Activated CD8-positive, alpha-beta memory T cell treated with anti-CD3 and anti-CD28 coated beads for 24 hours (primary cell): ENCODE measurements around the gene FGF18.

ENCODE experiments used
- DNase-seq: peaks from one replicate; pipeline ENCODE4 v3.0.0-alpha.2; 2020

Gene FGF18

DNA sequence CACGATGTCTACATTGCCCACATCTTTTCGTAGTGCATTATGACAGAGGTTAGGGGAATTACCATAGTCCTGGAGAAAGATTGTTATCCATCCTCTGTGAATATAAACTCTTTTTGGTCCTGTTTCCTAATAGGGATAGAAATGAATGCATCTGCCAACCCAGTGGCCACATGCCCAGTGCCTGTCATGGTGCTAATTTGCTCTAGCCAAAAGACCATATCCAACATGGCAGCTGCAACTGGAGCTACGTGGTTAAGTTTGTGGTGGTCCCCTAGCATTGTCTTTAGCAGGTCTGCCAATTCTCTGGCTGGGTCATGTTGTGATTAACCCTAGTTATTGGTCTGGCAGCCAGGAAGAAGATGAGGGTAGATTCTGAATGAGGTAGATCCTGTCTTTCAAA lies 87.5 kb downstream of the FGF18 start:
- no peak for DNase-seq
